ENCODE data around the gene COL27A1. TPM values are rescaled to one million over a fixed set of nuclear protein-coding genes. Genes with fewer than 3 reads are reported as not detected.

COL27A1 gene
- total RNA-seq, 1 donor from 2014 or later, result 0.33 TPM

- DNase-seq (no peak), ATAC-seq (ENCODE audit: low read depth) (no peak)
- Mint-ChIP-seq H3K4me1 (no peaks in the 10 kb centered on the region), H3K27me3 (no peaks in the 10 kb centered on the region), H3K9me3 (no peaks in the 10 kb centered on the region), H3K4me3 (no peak overlapping the region), H3K27ac (no peak overlapping the region), H3K36me3 (ENCODE audit: low read depth) (no peaks in the 10 kb centered on the region)
- TF ChIP-seq CTCF (IDR thresholded peaks at IDR 0.05), result no peak
- intact Hi-C loops (cut with micrococcal nuclease), result no loop called here
- POLR2A ChIA-PET, result no interaction called here
- CTCF ChIA-PET, result no interaction called here
These were observed 104.6 kb downstream of the COL27A1 start for GRCh38 chr9:114259798-114260523.

GRCh38 chr9:114261026-114261425 is 105.7 kb downstream of the COL27A1 start:
- no peak for ATAC-seq (ENCODE audit: low read depth)
- TF ChIP-seq CTCF (IDR thresholded peaks at IDR 0.05), result no peak

DNA sequence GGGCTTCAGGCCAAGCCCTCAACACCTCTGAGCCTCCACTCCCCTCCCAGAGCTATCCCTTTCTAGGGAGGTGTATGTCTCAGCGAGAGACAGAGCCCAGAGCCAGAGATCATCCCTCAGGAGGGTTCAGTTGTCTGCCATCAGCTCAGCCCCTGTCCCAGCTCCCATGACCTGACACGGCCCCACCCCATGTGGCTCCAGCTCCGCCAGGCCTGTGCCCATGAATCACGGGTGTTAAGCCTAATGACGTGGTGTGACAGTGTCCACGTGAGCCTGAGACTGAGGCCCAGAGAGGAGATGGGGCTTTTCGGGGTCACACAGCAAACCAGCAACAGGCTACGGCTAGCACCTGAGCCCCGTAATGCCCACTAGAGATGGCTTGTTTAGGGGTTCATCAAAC is 106.7 kb downstream of the COL27A1 start:
- intact Hi-C loops (cut with micrococcal nuclease), result no loop called here
- POLR2A ChIA-PET, result no interaction called here
- H3K36me3 Mint-ChIP-seq (ENCODE audit: low read depth), result no peaks in the 10 kb centered on the region
- H3K4me1 Mint-ChIP-seq, result no peaks in the 10 kb centered on the region
- no peaks in the 10 kb centered on the region for H3K9me3 Mint-ChIP-seq
- ATAC-seq (ENCODE audit: low read depth), result no peak
- CTCF ChIA-PET, result no interaction called here
- TF ChIP-seq CTCF (IDR thresholded peaks at IDR 0.05), result no peak
- H3K27ac Mint-ChIP-seq, result no peak overlapping the region
- no peaks in the 10 kb centered on the region for H3K27me3 Mint-ChIP-seq
- no peak for DNase-seq
- no peak overlapping the region for H3K4me3 Mint-ChIP-seq

More at GRCh38 chr9:114261026-114261425, 105.7 kb downstream of the COL27A1 start:
- no peaks in the 10 kb centered on the region for H3K27me3 Mint-ChIP-seq
- H3K27ac Mint-ChIP-seq, result no peak overlapping the region
- H3K4me3 Mint-ChIP-seq, result no peak overlapping the region
- H3K36me3 Mint-ChIP-seq (ENCODE audit: low read depth), result no peaks in the 10 kb centered on the region
- ChIA-PET CTCF (no interaction called here), POLR2A (no interaction called here)
- intact Hi-C loops (cut with micrococcal nuclease), result no loop called here
- no peak for DNase-seq
- no peaks in the 10 kb centered on the region for H3K4me1 Mint-ChIP-seq
- no peaks in the 10 kb centered on the region for H3K9me3 Mint-ChIP-seq

DNA sequence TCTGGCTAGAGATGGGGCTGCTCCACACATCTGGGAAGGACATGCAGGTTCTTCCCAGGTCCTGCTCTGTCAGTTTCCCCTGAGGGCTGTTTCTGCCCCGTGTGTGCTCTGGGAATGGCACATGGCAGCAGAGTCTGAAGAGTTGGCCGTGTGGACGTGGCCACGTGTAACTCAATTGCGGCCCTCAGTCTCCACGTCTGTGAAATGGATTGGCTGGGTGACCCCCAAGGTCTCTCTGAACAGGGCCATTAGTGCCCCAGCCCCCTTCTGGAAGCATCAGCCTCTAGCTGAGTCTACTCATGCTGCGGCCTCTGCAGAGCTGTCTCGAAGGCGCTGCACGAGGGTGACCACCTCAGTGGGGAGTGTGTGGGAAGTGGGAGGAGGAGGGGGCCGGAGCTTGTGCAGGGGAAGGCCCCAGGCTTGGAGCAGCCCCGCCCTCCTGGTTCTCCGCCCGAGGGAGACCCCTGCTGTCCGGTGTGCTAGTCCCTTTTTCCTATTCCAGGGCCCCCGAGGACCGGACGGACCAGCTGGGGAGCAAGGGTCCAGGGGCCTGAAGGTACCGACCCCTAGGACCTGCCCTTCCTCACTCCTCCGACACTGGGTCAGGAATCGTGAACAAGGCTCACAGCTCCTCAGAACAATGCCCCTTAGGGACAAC is 108.6 kb downstream of the COL27A1 start:
- no peaks in the 10 kb centered on the region for H3K4me1 Mint-ChIP-seq
- no peak overlapping the region for H3K27ac Mint-ChIP-seq
- no peaks in the 10 kb centered on the region for H3K27me3 Mint-ChIP-seq
- no peaks in the 10 kb centered on the region for H3K36me3 Mint-ChIP-seq (ENCODE audit: low read depth)
- intact Hi-C loops (cut with micrococcal nuclease), result no loop called here
- DNase-seq, result no peak
- H3K4me3 Mint-ChIP-seq, result no peak overlapping the region
- no peak for TF ChIP-seq CTCF (IDR thresholded peaks at IDR 0.05)
- H3K9me3 Mint-ChIP-seq, result no peaks in the 10 kb centered on the region
- ChIA-PET POLR2A (no interaction called here), CTCF (no interaction called here)
- no peak for ATAC-seq (ENCODE audit: low read depth)

DNA sequence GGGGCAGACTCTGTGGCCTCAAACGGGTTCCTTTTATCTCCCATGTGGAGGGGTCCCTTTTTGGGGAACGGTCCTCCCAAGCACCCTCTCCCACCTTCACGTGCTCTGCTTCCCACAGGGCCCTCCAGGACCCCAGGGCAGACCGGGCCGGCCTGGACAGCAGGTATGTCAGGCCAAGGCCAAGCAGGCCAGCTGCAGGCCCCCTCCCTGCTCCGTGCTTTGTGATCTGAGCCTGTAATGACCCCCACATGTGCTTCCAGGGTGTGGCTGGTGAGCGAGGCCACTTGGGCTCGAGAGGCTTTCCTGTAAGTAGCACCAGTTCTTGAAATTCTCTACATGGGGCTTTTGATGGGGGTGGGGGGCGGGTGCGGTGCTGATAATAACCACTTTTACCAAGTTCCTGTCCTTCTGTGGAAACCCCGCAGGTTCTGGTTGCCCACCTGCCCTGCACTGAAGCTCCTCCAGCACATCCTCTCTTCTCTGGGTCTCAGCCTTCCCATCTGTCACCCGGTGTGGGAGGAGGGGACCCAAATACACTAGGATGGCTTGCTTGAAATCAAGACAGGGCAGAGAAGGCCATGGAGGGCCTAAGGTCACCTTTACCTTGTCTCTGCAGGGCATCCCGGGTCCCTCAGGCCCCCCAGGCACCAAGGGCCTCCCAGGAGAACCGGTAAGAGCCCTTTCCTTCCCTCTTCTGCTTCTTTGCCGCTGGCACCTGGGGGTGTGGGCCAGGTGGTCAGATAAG is 109.6 kb downstream of the COL27A1 start:
- Mint-ChIP-seq H3K36me3 (ENCODE audit: low read depth) (no peaks in the 10 kb centered on the region), H3K4me1 (no peaks in the 10 kb centered on the region), H3K9me3 (no peaks in the 10 kb centered on the region), H3K27ac (no peak overlapping the region), H3K4me3 (no peak overlapping the region), H3K27me3 (no peaks in the 10 kb centered on the region)
- POLR2A ChIA-PET, result no interaction called here
- DNase-seq, result no peak
- intact Hi-C loops (cut with micrococcal nuclease), result no loop called here
- CTCF ChIA-PET, result no interaction called here
- no peak for ATAC-seq (ENCODE audit: low read depth)
- TF ChIP-seq CTCF (IDR thresholded peaks at IDR 0.05), result no peak

All from activated B cell treated with CpG ODN at 0.5 μM for 24 hours (primary cell).